HEK293 (cell line): ENCODE data around the gene TMEM60.

Experiments
- SETDB1 ChIP-seq: IDR thresholded peaks from one replicate; pipeline ENCODE4 v1.6.1; 2017; ENCODE audit warnings: mild to moderate bottlenecking, low read length, moderate library complexity, mixed read lengths; ENCODE audit not compliant: insufficient read length
- YY1 ChIP-seq: fragments of 450-650 bp; formaldehyde crosslinking; IDR thresholded peaks from 2 replicates; pipeline ENCODE4 v1.5.1; 2018; ENCODE audit warnings: missing biosample characterization, missing genetic modification characterization
- ZBTB20 ChIP-seq: fragments of 450-650 bp; formaldehyde crosslinking; IDR thresholded peaks from 2 replicates; pipeline ENCODE4 v1.5.1; 2016; ENCODE audit warnings: missing biosample characterization, missing genetic modification characterization
- ZBTB7A ChIP-seq: fragments of 450-650 bp; formaldehyde crosslinking; IDR thresholded peaks from 2 replicates; pipeline ENCODE4 v1.5.1; 2016; ENCODE audit warnings: low read depth, missing biosample characterization, missing genetic modification characterization
- ZNF138 ChIP-seq: fragments of 450-650 bp; formaldehyde crosslinking; IDR thresholded peaks from 2 replicates; pipeline ENCODE4 v1.5.1; 2016; ENCODE audit warnings: missing biosample characterization, missing genetic modification characterization, borderline replicate concordance
- ZNF423 ChIP-seq: fragments of 450-650 bp; formaldehyde crosslinking; IDR thresholded peaks from 2 replicates; pipeline ENCODE4 v1.5.1; 2016; ENCODE audit warnings: missing biosample characterization, missing genetic modification characterization
- ZNF48 ChIP-seq: fragments of 450-650 bp; formaldehyde crosslinking; IDR thresholded peaks from 2 replicates; pipeline ENCODE4 v1.5.1; 2016; ENCODE audit warnings: missing biosample characterization, missing genetic modification characterization
- ZNF707 ChIP-seq: fragments of 450-650 bp; formaldehyde crosslinking; IDR thresholded peaks from 2 replicates; pipeline ENCODE4 v1.5.1; 2016; ENCODE audit warnings: missing biosample characterization, missing genetic modification characterization
- TF ChIP-seq, protein P1 (sequence below): fragments of 450-650 bp; formaldehyde crosslinking; IDR thresholded peaks from 2 replicates; pipeline ENCODE4 v1.5.1; 2016; ENCODE audit warnings: missing biosample characterization, missing genetic modification characterization
- TF ChIP-seq, protein P2 (sequence below): fragments of 450-650 bp; formaldehyde crosslinking; IDR thresholded peaks from 2 replicates; pipeline ENCODE4 v1.5.1; 2016; ENCODE audit warnings: missing biosample characterization, missing genetic modification characterization
- TF ChIP-seq, protein P3 (sequence below): fragments of 450-650 bp; formaldehyde crosslinking; optimal IDR thresholded peaks from 2 replicates; pipeline ENCODE3; 2016; ENCODE audit warnings: missing biosample characterization, mild to moderate bottlenecking, missing genetic modification characterization
- TF ChIP-seq, protein P4 (sequence below): fragments of 450-650 bp; formaldehyde crosslinking; IDR thresholded peaks from 2 replicates; pipeline ENCODE4 v1.5.1; 2016; ENCODE audit warnings: missing biosample characterization, missing genetic modification characterization, borderline replicate concordance

DNA sequence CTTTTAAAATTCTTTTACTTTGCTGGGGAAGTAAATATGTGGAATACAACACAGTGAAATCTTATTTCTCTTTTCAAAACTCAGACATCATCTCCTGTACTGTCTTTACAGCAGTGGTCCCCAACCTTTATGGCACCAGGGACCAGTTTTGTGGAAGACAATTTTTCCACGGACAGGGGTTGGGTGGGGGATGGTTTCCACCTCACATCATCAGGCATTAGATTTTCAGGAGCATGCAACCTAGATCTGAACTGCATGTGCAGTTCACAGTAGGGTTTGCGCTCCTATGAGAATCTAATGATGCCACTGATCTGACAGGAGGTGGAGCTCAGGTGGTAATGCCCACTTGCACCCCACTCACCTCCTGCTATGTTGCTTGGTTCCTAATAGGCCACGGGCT is 12.2 kb downstream of the TMEM60 start:
- TF ChIP-seq ZNF138 (no peak), ZNF48 (tag by site-specific recombination) (no peak), YY1 (tag by site-specific recombination) (no peak), SETDB1 (no peak), ZBTB20 (tag by site-specific recombination) (no peak), ZNF707 (tag by site-specific recombination) (no peak), ZNF423 (tag by site-specific recombination) (no peak), ZBTB7A (tag by site-specific recombination) (no peak)
- TF ChIP-seq, protein P1, sequence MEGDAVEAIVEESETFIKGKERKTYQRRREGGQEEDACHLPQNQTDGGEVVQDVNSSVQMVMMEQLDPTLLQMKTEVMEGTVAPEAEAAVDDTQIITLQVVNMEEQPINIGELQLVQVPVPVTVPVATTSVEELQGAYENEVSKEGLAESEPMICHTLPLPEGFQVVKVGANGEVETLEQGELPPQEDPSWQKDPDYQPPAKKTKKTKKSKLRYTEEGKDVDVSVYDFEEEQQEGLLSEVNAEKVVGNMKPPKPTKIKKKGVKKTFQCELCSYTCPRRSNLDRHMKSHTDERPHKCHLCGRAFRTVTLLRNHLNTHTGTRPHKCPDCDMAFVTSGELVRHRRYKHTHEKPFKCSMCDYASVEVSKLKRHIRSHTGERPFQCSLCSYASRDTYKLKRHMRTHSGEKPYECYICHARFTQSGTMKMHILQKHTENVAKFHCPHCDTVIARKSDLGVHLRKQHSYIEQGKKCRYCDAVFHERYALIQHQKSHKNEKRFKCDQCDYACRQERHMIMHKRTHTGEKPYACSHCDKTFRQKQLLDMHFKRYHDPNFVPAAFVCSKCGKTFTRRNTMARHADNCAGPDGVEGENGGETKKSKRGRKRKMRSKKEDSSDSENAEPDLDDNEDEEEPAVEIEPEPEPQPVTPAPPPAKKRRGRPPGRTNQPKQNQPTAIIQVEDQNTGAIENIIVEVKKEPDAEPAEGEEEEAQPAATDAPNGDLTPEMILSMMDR (tag by site-specific recombination), result no peak
- TF ChIP-seq, protein P2, sequence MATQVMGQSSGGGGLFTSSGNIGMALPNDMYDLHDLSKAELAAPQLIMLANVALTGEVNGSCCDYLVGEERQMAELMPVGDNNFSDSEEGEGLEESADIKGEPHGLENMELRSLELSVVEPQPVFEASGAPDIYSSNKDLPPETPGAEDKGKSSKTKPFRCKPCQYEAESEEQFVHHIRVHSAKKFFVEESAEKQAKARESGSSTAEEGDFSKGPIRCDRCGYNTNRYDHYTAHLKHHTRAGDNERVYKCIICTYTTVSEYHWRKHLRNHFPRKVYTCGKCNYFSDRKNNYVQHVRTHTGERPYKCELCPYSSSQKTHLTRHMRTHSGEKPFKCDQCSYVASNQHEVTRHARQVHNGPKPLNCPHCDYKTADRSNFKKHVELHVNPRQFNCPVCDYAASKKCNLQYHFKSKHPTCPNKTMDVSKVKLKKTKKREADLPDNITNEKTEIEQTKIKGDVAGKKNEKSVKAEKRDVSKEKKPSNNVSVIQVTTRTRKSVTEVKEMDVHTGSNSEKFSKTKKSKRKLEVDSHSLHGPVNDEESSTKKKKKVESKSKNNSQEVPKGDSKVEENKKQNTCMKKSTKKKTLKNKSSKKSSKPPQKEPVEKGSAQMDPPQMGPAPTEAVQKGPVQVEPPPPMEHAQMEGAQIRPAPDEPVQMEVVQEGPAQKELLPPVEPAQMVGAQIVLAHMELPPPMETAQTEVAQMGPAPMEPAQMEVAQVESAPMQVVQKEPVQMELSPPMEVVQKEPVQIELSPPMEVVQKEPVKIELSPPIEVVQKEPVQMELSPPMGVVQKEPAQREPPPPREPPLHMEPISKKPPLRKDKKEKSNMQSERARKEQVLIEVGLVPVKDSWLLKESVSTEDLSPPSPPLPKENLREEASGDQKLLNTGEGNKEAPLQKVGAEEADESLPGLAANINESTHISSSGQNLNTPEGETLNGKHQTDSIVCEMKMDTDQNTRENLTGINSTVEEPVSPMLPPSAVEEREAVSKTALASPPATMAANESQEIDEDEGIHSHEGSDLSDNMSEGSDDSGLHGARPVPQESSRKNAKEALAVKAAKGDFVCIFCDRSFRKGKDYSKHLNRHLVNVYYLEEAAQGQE (tag by site-specific recombination), result no peak
- TF ChIP-seq, protein P3, sequence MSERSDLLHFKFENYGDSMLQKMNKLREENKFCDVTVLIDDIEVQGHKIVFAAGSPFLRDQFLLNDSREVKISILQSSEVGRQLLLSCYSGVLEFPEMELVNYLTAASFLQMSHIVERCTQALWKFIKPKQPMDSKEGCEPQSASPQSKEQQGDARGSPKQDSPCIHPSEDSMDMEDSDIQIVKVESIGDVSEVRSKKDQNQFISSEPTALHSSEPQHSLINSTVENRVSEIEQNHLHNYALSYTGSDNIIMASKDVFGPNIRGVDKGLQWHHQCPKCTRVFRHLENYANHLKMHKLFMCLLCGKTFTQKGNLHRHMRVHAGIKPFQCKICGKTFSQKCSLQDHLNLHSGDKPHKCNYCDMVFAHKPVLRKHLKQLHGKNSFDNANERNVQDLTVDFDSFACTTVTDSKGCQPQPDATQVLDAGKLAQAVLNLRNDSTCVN (tag by site-specific recombination), result no peak
- TF ChIP-seq, protein P4, sequence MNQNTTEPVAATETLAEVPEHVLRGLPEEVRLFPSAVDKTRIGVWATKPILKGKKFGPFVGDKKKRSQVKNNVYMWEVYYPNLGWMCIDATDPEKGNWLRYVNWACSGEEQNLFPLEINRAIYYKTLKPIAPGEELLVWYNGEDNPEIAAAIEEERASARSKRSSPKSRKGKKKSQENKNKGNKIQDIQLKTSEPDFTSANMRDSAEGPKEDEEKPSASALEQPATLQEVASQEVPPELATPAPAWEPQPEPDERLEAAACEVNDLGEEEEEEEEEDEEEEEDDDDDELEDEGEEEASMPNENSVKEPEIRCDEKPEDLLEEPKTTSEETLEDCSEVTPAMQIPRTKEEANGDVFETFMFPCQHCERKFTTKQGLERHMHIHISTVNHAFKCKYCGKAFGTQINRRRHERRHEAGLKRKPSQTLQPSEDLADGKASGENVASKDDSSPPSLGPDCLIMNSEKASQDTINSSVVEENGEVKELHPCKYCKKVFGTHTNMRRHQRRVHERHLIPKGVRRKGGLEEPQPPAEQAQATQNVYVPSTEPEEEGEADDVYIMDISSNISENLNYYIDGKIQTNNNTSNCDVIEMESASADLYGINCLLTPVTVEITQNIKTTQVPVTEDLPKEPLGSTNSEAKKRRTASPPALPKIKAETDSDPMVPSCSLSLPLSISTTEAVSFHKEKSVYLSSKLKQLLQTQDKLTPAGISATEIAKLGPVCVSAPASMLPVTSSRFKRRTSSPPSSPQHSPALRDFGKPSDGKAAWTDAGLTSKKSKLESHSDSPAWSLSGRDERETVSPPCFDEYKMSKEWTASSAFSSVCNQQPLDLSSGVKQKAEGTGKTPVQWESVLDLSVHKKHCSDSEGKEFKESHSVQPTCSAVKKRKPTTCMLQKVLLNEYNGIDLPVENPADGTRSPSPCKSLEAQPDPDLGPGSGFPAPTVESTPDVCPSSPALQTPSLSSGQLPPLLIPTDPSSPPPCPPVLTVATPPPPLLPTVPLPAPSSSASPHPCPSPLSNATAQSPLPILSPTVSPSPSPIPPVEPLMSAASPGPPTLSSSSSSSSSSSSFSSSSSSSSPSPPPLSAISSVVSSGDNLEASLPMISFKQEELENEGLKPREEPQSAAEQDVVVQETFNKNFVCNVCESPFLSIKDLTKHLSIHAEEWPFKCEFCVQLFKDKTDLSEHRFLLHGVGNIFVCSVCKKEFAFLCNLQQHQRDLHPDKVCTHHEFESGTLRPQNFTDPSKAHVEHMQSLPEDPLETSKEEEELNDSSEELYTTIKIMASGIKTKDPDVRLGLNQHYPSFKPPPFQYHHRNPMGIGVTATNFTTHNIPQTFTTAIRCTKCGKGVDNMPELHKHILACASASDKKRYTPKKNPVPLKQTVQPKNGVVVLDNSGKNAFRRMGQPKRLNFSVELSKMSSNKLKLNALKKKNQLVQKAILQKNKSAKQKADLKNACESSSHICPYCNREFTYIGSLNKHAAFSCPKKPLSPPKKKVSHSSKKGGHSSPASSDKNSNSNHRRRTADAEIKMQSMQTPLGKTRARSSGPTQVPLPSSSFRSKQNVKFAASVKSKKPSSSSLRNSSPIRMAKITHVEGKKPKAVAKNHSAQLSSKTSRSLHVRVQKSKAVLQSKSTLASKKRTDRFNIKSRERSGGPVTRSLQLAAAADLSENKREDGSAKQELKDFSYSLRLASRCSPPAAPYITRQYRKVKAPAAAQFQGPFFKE (tag by site-specific recombination), result no peak
